Aorta (tissue), 5 donors: ENCODE data around the gene PPP2R1B. TPM values are rescaled to one million over a fixed set of nuclear protein-coding genes. Genes with fewer than 3 reads are reported as not detected.

ENCODE experiments used
- ATAC-seq: fragments of 200-7000 bp; cut with Tn5 transposase; one replicate; pipeline ENCODE4 v1.9.1; 2022; ENCODE audit warnings: moderate library complexity; ENCODE audit not compliant: low FRiP score
- DNase-seq, 2 donors: peaks; one replicate each; pipeline ENCODE4 v3.0.0-alpha.2; 2020
- H3K27ac ChIP-seq, 2 donors: one replicate each; pipeline ENCODE4 v1.5.1; 2013; ENCODE audit warnings: low read length in 2 of 2, mild to moderate bottlenecking in 2 of 2, moderate library complexity in 2 of 2, control low read depth in 1 of 2, inconsistent platforms in 1 of 2, low read depth in 1 of 2
- H3K27me3 ChIP-seq, 2 donors: one replicate each; pipeline ENCODE4 v1.6.1; 2013; ENCODE audit warnings: control low read depth in 1 of 2, low read length in 1 of 2, mild to moderate bottlenecking in 1 of 2, moderate library complexity in 1 of 2; ENCODE audit not compliant: insufficient read depth in 2 of 2, control insufficient read depth in 1 of 2
- H3K36me3 ChIP-seq, 2 donors: one replicate each; pipeline ENCODE4 v1.6.1; 2013; ENCODE audit warnings: control low read depth in 1 of 2, low read length in 1 of 2, mild to moderate bottlenecking in 1 of 2; ENCODE audit not compliant: insufficient read depth in 2 of 2, control insufficient read depth in 1 of 2
- H3K4me1 ChIP-seq, 2 donors: one replicate each; pipeline ENCODE4 v1.6.1; 2013; ENCODE audit warnings: low read length in 2 of 2, control low read depth in 1 of 2, mild to moderate bottlenecking in 1 of 2, moderate library complexity in 1 of 2; ENCODE audit not compliant: insufficient read depth in 2 of 2, control insufficient read depth in 1 of 2
- H3K4me3 ChIP-seq, 2 donors: one replicate each; pipeline ENCODE4 v1.5.1; 2013; ENCODE audit warnings: low read length in 2 of 2, control low read depth in 1 of 2, mild to moderate bottlenecking in 1 of 2
- H3K9me3 ChIP-seq: one replicate; pipeline ENCODE4 v1.6.1; 2013; ENCODE audit warnings: mild to moderate bottlenecking, low read length; ENCODE audit not compliant: control insufficient read depth
- WGBS, 2 donors: extraction: QIAGEN DNeasy Blood & Tissue Kit; methylation state at CpG; one replicate each; pipeline ENCODE4 v1.1.7; 2013; 5-methylcytosine and 5-hydroxymethylcytosine counted together
- intact Hi-C, 2 donors: fragments of 100-400 bp; cut with DNase I; formaldehyde crosslinking; loops; one replicate each; pipeline versions ENCODE4 v1.14.2 to v1.15.0; 2022
- polyA plus RNA-seq, 2 donors: library from polyadenylated mRNA; stranded (reverse); fragments of 200-250 nt; gene quantifications; one replicate each; pipeline ENCODE4 v1.2.3, GENCODE V29; 2013
- total RNA-seq, 2 donors: library from RNA; stranded (reverse); fragmentation: NEBNext Ultra II Directional; extraction: Animal tissue kit (Norgen Biotek cat#: 25700); gene quantifications; one replicate each; pipeline ENCODE4 v1.2.1, GENCODE V29; 2021
- donor health status: healthy with polysubstance abuse.
- donor health status: Bipolar disorder and iron deficiency.
- donor health status: DM: no; HTN: no; CAD: no.
- donor health status: DM: no; HTN: no; CAD: no.
- donor health status: DM: yes; HTN: yes; CAD: no.

Gene PPP2R1B
- total and polyA plus RNA-seq, 4 donors, result 3.5 to 27.2 (median 14.7) TPM

DNA sequence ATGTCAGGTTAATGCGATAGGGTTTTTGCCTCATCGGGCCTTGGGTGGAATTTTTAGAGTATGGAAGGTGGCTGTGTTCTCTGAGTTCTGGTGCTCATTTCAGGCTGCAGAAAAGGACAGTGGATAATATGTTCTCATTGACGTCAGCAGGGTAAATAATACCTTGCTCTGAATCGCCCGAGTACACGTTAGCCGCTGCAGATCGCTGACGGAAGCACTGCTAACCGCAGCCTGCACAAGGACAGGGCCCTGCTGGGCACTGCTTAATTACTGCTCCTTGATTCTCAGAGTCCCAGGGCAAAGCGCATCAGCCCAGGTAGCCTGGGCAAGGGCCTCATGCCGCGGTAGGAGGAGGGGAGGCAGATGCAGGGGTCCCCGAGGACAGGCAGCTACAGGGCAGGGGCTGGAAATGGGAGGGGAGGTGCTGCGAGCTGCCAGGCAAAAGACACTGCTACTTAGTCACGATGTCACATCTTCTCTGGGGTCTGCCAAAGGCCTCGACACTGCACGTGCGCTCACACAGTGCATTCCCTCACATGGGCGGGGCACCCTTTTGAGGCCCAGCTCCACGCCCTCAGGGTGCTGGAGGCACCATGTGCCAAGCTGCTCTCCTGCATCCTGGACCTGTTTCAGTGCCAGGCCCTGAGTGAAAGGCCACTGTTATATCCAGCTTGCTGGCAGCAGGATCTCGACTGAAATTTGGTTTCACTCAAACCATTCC is 35.2 kb downstream of the PPP2R1B start:
- intact Hi-C loops, result no loop called here
- H3K27me3 ChIP-seq, result no peaks in the 10 kb centered on the region
- DNase-seq, result peak in 1 of 2 donors; percentile 80
- WGBS, 2 donors, result 58 to 61% methylated on average over 22 of the region's 22 CpGs
- H3K4me1 ChIP-seq, result peaks cover 0 to 3% of the 10 kb centered on the region in 2 donors
- peak overlapping the region in 1 of 2 donors; percentile 39 for H3K27ac ChIP-seq
- H3K9me3 ChIP-seq, result no peaks in the 10 kb centered on the region
- ATAC-seq, result no peak
- peaks cover 0 to 3% of the 10 kb centered on the region in 2 donors for H3K36me3 ChIP-seq
- no peak overlapping the region for H3K4me3 ChIP-seq

DNA sequence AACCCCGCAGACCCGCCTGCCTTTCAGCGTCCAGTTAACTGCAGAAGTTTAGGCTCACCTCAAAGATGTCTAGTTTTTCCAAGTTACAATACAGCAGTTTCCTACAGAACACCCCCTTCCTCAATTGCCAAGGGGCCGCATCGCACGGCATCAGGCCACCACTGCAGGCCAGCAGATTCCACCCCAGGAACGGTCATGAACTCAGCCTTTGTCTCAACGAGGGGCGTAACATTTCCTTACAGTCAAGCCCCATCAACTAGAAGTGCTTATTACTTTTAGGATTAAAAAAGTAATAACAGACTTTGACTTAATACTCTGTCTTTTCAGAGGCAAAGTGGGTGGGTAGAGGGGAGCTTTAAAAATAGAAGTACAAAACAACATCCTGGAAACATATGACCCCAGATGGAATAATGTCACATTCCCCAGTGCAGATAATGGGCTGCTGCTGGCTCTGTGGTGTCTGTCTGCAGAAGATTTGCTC is 36.3 kb downstream of the PPP2R1B start:
- Histone ChIP-seq H3K27ac (no peak overlapping the region), H3K27me3 (no peaks in the 10 kb centered on the region), H3K4me1 (peaks cover 0 to 3% of the 10 kb centered on the region in 2 donors), H3K36me3 (peaks cover 0 to 3% of the 10 kb centered on the region in 2 donors), H3K9me3 (no peaks in the 10 kb centered on the region), H3K4me3 (no peak overlapping the region)
- DNase-seq (no peak), ATAC-seq (no peak)
- intact Hi-C loops, result no loop called here
- WGBS, 2 donors, result 74 to 77% methylated on average over 9 of the region's 9 CpGs

DNA sequence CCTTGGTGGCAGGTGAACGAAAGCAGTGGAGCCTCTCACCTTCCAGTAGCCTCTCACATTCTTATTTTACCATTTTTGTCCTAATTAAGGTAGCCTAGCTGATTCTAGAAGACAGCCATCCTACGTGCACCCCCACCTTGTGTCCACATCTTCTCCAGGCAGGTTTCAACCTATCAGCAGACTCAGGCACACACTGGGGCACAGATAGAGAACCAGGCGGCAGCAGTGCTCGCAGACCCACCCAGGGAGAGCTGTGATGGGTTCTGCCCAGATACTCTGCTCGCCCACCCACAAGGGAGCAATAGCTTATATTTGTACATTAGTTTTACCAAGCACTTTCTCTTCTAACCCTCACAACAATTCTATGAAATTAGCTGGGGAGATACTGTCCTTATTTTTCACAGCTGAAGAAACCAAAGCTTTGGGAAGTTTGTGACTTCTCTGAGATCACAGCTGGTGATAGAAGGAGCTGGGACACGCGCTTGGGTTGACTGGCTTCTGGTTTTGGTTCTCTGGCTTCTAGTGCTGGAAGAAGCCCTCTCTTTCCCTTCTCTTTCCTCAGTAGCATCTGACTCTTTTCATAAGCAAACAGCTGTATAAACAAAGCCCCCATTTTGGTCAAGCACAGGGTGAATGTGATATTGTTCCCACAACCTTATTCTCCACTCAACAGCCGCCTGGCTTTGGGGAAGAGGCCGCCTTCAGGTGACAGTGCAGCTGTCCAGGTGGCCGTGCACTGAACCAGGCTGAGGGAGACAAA is 36.9 kb downstream of the PPP2R1B start:
- ATAC-seq, result no peak
- no peak for DNase-seq
- Histone ChIP-seq H3K27me3 (no peaks in the 10 kb centered on the region), H3K9me3 (no peaks in the 10 kb centered on the region), H3K4me3 (no peak overlapping the region), H3K36me3 (peaks cover 0 to 4% of the 10 kb centered on the region in 2 donors), H3K27ac (no peak overlapping the region), H3K4me1 (peaks cover 0 to 3% of the 10 kb centered on the region in 2 donors)
- WGBS, 2 donors, result 92% methylated on average over 10 of the region's 10 CpGs
- intact Hi-C loops, result no loop called here

DNA sequence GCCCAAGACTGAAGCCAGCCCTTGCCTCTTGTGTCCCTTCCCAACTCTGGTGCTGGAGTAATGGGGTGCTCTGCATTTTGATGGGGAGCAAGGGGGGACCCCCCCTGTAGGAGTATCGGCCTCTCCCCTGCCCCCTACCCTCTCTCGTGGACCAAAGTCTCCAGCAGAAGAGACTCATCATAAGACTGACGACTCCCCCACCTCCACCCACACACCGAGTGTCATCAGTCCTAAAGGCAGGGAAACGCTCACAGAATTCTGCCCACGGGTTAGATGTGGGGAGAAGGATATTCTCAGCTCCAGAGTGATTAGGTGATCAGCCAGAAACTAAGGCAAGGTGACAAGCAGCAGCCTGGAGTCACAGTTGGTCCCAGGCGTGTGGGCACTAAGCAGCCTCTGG is 38.8 kb downstream of the PPP2R1B start:
- WGBS, 2 donors, result 80 to 87% methylated on average over 7 of the region's 7 CpGs
- no peak for DNase-seq
- Histone ChIP-seq H3K4me1 (no peaks in the 10 kb centered on the region), H3K27me3 (no peaks in the 10 kb centered on the region), H3K27ac (no peak overlapping the region), H3K9me3 (no peaks in the 10 kb centered on the region), H3K4me3 (no peak overlapping the region), H3K36me3 (peaks cover 0 to 6% of the 10 kb centered on the region in 2 donors)
- ATAC-seq, result no peak
- intact Hi-C loops, result no loop called here

DNA sequence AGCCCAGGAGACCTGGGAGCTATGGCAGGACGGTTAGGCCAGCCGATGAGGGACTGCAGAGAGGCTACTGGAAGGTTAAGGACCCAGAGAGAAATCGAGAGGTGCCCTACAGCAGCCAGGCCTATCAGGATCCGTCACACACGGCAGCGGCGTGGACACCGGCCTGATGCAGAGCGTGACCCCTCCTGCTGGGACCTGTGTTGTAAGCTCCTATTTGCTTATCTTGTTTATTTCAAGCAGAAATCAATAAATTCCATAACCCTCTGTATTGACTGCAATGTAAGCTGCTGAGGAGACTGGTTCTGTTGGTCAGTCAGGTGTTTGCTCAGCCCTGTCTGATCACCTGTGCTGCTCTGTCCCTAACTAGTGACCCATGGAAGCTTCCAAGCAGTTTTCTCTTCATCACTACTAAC is 39.9 kb downstream of the PPP2R1B start:
- H3K27me3 ChIP-seq, result no peaks in the 10 kb centered on the region
- intact Hi-C loops, result no loop called here
- DNase-seq, result no peak
- WGBS, 2 donors, result 90 to 93% methylated on average over 9 of the region's 9 CpGs
- no peaks in the 10 kb centered on the region for H3K4me1 ChIP-seq
- no peak for ATAC-seq
- peaks cover 6% of the 10 kb centered on the region in 2 donors for H3K36me3 ChIP-seq
- no peaks in the 10 kb centered on the region for H3K9me3 ChIP-seq
- H3K4me3 ChIP-seq, result no peak overlapping the region
- H3K27ac ChIP-seq, result no peak overlapping the region

DNA sequence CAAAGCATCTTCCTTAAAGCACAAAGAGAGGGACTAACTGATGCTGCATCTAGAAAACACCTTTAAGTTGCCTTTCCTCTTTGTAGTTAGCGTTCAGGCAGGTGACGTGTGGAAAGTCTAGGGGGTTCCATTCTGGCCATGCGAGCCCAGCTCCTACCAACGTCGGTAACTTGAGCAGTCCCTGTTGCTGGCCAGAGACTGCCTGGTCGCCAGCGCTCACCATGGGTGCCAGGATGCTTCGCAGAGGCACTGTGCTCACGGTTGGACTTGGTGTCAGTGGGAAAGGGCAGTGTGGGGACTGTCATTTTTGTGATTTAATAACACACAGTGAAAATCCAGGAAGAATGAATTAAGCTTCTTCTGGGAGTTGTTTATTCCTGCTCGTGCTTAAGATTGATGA is 40.6 kb downstream of the PPP2R1B start:
- no peak for ATAC-seq
- intact Hi-C loops, result no loop called here
- Histone ChIP-seq H3K27me3 (no peaks in the 10 kb centered on the region), H3K27ac (no peak overlapping the region), H3K4me3 (no peak overlapping the region), H3K9me3 (no peaks in the 10 kb centered on the region), H3K4me1 (no peaks in the 10 kb centered on the region), H3K36me3 (peaks cover 6 to 8% of the 10 kb centered on the region in 2 donors)
- 82 to 85% methylated on average over 10 of the region's 10 CpGs for WGBS, 2 donors
- no peak for DNase-seq

DNA sequence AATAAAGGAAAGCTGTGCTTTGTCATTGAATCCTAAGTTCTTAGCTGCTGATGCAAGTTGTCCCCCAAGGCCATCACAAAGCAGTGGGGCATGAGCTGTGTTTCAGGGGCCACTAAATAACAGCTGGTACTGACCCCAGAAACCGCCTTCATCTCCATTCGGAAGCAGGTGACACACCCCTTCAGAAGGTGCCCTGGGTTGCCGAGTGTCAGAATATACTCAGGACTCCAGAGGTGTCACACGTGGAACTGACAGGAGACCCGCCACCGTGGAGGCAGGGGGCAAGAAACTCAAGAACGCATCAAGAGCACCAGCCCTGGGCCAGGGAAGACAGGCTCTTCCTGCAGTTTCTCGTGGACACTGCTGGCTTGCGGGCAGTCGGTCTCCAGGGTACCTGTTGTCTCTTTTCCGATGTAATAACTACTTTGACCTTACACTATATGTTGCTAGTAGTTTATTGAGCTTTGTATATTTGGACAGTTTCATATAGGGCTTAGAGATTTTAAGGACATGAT is 41.5 kb downstream of the PPP2R1B start:
- Histone ChIP-seq H3K4me1 (no peaks in the 10 kb centered on the region), H3K36me3 (peaks cover 6 to 8% of the 10 kb centered on the region in 2 donors), H3K27me3 (no peaks in the 10 kb centered on the region), H3K4me3 (no peak overlapping the region), H3K9me3 (no peaks in the 10 kb centered on the region), H3K27ac (no peak overlapping the region)
- no peak for ATAC-seq
- 92 to 94% methylated on average over 11 of the region's 11 CpGs for WGBS, 2 donors
- intact Hi-C loops, result loop anchor here in 1 of 2 donors (5.0 kb wide), 1 partner anchor 43 kb away; the partner anchor contains the start of gene PPP2R1B
- no peak for DNase-seq

DNA sequence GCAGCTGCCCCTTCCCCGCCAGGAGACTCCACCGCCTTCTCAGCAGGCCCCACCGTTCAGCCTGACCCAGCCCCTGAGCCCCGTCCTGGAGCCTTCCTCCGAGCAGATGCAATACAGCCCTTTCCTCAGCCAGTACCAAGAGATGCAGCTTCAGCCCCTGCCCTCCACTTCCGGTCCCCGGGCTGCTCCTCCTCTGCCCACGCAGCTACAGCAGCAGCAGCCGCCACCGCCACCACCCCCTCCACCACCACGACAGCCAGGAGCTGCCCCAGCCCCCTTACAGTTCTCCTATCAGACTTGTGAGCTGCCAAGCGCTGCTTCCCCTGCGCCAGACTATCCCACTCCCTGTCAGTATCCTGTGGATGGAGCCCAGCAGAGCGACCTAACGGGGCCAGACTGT is 42.6 kb downstream of the PPP2R1B start:
- H3K36me3 ChIP-seq, result peaks cover 6 to 8% of the 10 kb centered on the region in 2 donors
- WGBS, 2 donors, result 76 to 77% methylated on average over 15 of the region's 15 CpGs
- H3K27me3 ChIP-seq, result no peaks in the 10 kb centered on the region
- ATAC-seq (no peak), DNase-seq (no peak)
- no peaks in the 10 kb centered on the region for H3K9me3 ChIP-seq
- intact Hi-C loops, result loop anchor here in 1 of 2 donors (5.0 kb wide), 1 partner anchor 44 kb away; the partner anchor contains the start of gene PPP2R1B
- peaks cover 0 to under 1% of the 10 kb centered on the region in 2 donors for H3K4me1 ChIP-seq
- H3K27ac ChIP-seq, result no peak overlapping the region
- H3K4me3 ChIP-seq, result no peak overlapping the region
